Heart left ventricle (tissue), 16 donors: Measurements from ENCODE around the gene LAIR2. TPM values are rescaled to one million over a fixed set of nuclear protein-coding genes. Genes with fewer than 3 reads are reported as not detected.

Experiments
- ATAC-seq, 4 donors: fragments of 200-7000 bp; cut with Tn5 transposase; one replicate each; pipeline ENCODE4 v1.9.1; 2020 to 2022; ENCODE audit warnings: moderate library complexity in 4 of 4, mild to moderate bottlenecking in 3 of 4, moderate number of reproducible peaks in 1 of 4
- DNase-seq, 5 donors: peaks; one replicate each; pipeline ENCODE4 v3.0.0-alpha.2; 2020
- H3K27ac ChIP-seq, 12 donors: fragments of 200-600 bp; sonication (generic) in 4 of 12; one replicate each; pipeline versions ENCODE4 v1.5.0 to v1.8.0; 2016 to 2022; ENCODE audit warnings: mild to moderate bottlenecking in 2 of 12
- H3K27me3 ChIP-seq, 9 donors: fragments of 200-600 bp; sonication (generic) in 2 of 9; one replicate each; pipeline versions ENCODE4 v1.5.1 to v1.8.0; 2016 to 2022; ENCODE audit warnings: mild to moderate bottlenecking in 3 of 9
- H3K36me3 ChIP-seq, 9 donors: fragments of 200-600 bp; sonication (generic) in 2 of 9; one replicate each; pipeline versions ENCODE4 v1.5.0 to v1.8.0; 2018 to 2022; ENCODE audit warnings: mild to moderate bottlenecking in 2 of 9
- H3K4me1 ChIP-seq, 12 donors: fragments of 200-600 bp; sonication (generic) in 4 of 12; one replicate each; pipeline versions ENCODE4 v1.5.0 to v1.8.0; 2016 to 2022; ENCODE audit warnings: mild to moderate bottlenecking in 3 of 12
- H3K4me3 ChIP-seq, 12 donors: fragments of 200-600 bp; sonication (generic) in 4 of 12; one replicate each; pipeline versions ENCODE4 v1.5.0 to v1.8.0; 2017 to 2022; ENCODE audit warnings: mild to moderate bottlenecking in 9 of 12, moderate library complexity in 4 of 12
- H3K9me3 ChIP-seq, 12 donors: fragments of 200-600 bp; sonication (generic) in 4 of 12; one replicate each; pipeline versions ENCODE4 v1.5.0 to v1.8.0; 2016 to 2022; ENCODE audit warnings: mild to moderate bottlenecking in 1 of 12
- CTCF ChIP-seq, 12 donors: fragments of 200-600 bp; sonication (generic) in 4 of 12; IDR thresholded peaks; one replicate each; pipeline versions ENCODE4 v1.5.0 to v1.8.0; 2018 to 2022; ENCODE audit warnings: antibody characterized with exemption in 12 of 12, mild to moderate bottlenecking in 5 of 12
- POLR2A ChIP-seq, 2 donors: fragments of 450-650 bp; IDR thresholded peaks; one replicate each; pipeline ENCODE4 v1.6.1; 2017; ENCODE audit warnings: antibody characterized with exemption in 2 of 2, mild to moderate bottlenecking in 2 of 2, moderate library complexity in 2 of 2
- WGBS, 4 donors: extraction: QIAGEN DNeasy Blood & Tissue Kit in 2 of 4; methylation state at CpG; one replicate each; pipeline versions ENCODE4 v1.1.5 to v1.1.7; 2013 to 2018; 5-methylcytosine and 5-hydroxymethylcytosine counted together
- intact Hi-C, 10 donors: fragments of 100-400 bp; cut with DNase I; formaldehyde crosslinking; loops; one replicate each; pipeline versions ENCODE4 v1.11.1 to v1.14.2; 2022
- polyA plus RNA-seq, 2 donors: library from polyadenylated mRNA; stranded (reverse); fragments of 200-250 nt; gene quantifications; one replicate each; pipeline ENCODE4 v1.2.3, GENCODE V29; 2013
- total RNA-seq, 9 donors: library from RNA; depleted of rRNA in 2 of 9; stranded (reverse); fragments of >200 nt in 2 of 9; fragmentation: NEBNext Ultra II Directional in 3 of 9; extraction: Animal tissue kit (Norgen Biotek cat#: 25700) in 3 of 9; gene quantifications; one replicate each; pipeline versions ENCODE4 v1.1.0 to v1.2.4, GENCODE V29; 2016 to 2023
- donor health status: ischemic (EF 13 %, LVEDD 7.1; RV severe dilation, severe dysfunction).
- donor health status: healthy with polysubstance abuse.
- donor health status: DM: no; HTN: yes; CAD: no.
- donor health status: DM: no; HTN: no; CAD: no.
- donor health status: ischemic (EF 25% LVEDD 6.9; RV normal size, moderate dysfunction).
- donor health status: ischemic (EF 25% LVEDD 5.7; RV mildly dilated, moderate dysfunction).
- donor health status: healthy.
- donor health status: DM: yes; HTN: yes; CAD: no.
- donor health status: ischemic (EF 35%, LVEDD 5.7; RV mildly dilated, moderate dysfunction).
- donor health status: nonischemic (EF 11% LVEDD 7.7; RV severe dilation, severe dysfunction).
- donor health status: DM: yes; HTN: yes; CAD: no.
- donor health status: PGD.
- donor health status: ischemic (EF 29% LVEDD 5.4; RV normal size, mild dysfunction).
- donor health status: nonischemic (EF 23%, LVEDD 6.1; RV moderate dilation, normal function).

The LAIR2 gene
- total and polyA plus RNA-seq, 11 donors = 2.4 TPM; not detected in 10

- TF ChIP-seq POLR2A (IDR thresholded peaks at IDR 0.05) (no peak), CTCF (IDR thresholded peaks at IDR 0.05) (no peak)
- intact Hi-C loops = no loop called here
- no peaks in the 10 kb centered on the region for H3K9me3 ChIP-seq
- 68 to 77% (median 75%) methylated on average over 22 of the region's 22 CpGs for WGBS, 4 donors
- no peak overlapping the region for H3K27ac ChIP-seq
- H3K4me1 ChIP-seq = peaks cover 0 to 11% (median 0%) of the 10 kb centered on the region in 12 donors
- peaks cover 0 to 23% (median 0%) of the 10 kb centered on the region in 9 donors for H3K27me3 ChIP-seq
- DNase-seq (peak in 1 of 5 donors; percentile 52), ATAC-seq (peak in 2 of 4 donors; percentile 36 to 50)
- H3K36me3 ChIP-seq = no peaks in the 10 kb centered on the region
- no peak overlapping the region for H3K4me3 ChIP-seq
Measured at GRCh38 chr19:54551950-54552912, 49.6 kb downstream of the LAIR2 start.

- WGBS, 4 donors = 81 to 91% (median 89%) methylated on average over 6 to 15 of the region's 15 CpGs
- Histone ChIP-seq H3K36me3 (no peaks in the 10 kb centered on the region), H3K4me3 (no peak overlapping the region), H3K27me3 (peaks cover 0 to 23% (median 0%) of the 10 kb centered on the region in 9 donors), H3K9me3 (no peaks in the 10 kb centered on the region), H3K27ac (no peak overlapping the region), H3K4me1 (peaks cover 0 to 11% (median 0%) of the 10 kb centered on the region in 12 donors)
- intact Hi-C loops = no loop called here
- ATAC-seq (no peak), DNase-seq (no peak)
- TF ChIP-seq CTCF (IDR thresholded peaks at IDR 0.05) (no peak), POLR2A (IDR thresholded peaks at IDR 0.05) (no peak)
Measured at GRCh38 chr19:54552913-54553310, 50.3 kb downstream of the LAIR2 start.

- no peak overlapping the region for H3K27ac ChIP-seq
- H3K9me3 ChIP-seq = no peaks in the 10 kb centered on the region
- 78 to 82% (median 79%) methylated on average over 10 of the region's 10 CpGs for WGBS, 4 donors
- H3K4me3 ChIP-seq = no peak overlapping the region
- peaks cover 0 to 11% (median 0%) of the 10 kb centered on the region in 12 donors for H3K4me1 ChIP-seq
- H3K36me3 ChIP-seq = no peaks in the 10 kb centered on the region
- DNase-seq (no peak), ATAC-seq (no peak)
- H3K27me3 ChIP-seq = peaks cover 0 to 26% (median 0%) of the 10 kb centered on the region in 9 donors
- intact Hi-C loops = no loop called here
- TF ChIP-seq POLR2A (IDR thresholded peaks at IDR 0.05) (no peak), CTCF (IDR thresholded peaks at IDR 0.05) (no peak)
Measured at GRCh38 chr19:54554006-54554405, 51.4 kb downstream of the LAIR2 start.

- WGBS, 4 donors = 83 to 88% (median 84%) methylated on average over 16 of the region's 16 CpGs
- Histone ChIP-seq H3K9me3 (no peaks in the 10 kb centered on the region), H3K4me3 (no peak overlapping the region), H3K27me3 (peaks cover 0 to 23% (median 0%) of the 10 kb centered on the region in 9 donors), H3K36me3 (no peaks in the 10 kb centered on the region), H3K27ac (no peak overlapping the region), H3K4me1 (peaks cover 0 to 11% (median 0%) of the 10 kb centered on the region in 12 donors)
- TF ChIP-seq CTCF (IDR thresholded peaks at IDR 0.05) (no peak), POLR2A (IDR thresholded peaks at IDR 0.05) (no peak)
- intact Hi-C loops = no loop called here
- DNase-seq (no peak), ATAC-seq (no peak)
Measured at GRCh38 chr19:54554896-54555295, 52.3 kb downstream of the LAIR2 start.
